SJCRH30 (cell line): ENCODE measurements around the gene PARD6B. TPM values are rescaled to one million over a fixed set of nuclear protein-coding genes. Genes with fewer than 3 reads are reported as not detected.
"Not testable (repeated sequence)": the region's sequence is repeated elsewhere in the genome, so short reads cannot be mapped to it uniquely, and the experiment has no call there.

Experiments
- DNase-seq, 2 experiments: peaks; one replicate each; pipeline ENCODE4 v3.0.0-alpha.2; 2015 to 2020
- H3K27ac ChIP-seq: fragments of 250-450 bp; sonication (Bioruptor Pico); 2 replicates; pipeline ENCODE4 v1.5.1; 2020; ENCODE audit warnings: mild to moderate bottlenecking, moderate library complexity
- H3K27me3 ChIP-seq: fragments of 250-450 bp; sonication (Bioruptor Pico); 2 replicates; pipeline ENCODE4 v1.5.1; 2020; ENCODE audit warnings: mild to moderate bottlenecking, moderate library complexity
- H3K36me3 ChIP-seq: fragments of 250-450 bp; sonication (Bioruptor Pico); 2 replicates; pipeline ENCODE4 v1.5.1; 2020; ENCODE audit warnings: mild to moderate bottlenecking, moderate library complexity
- H3K4me1 ChIP-seq: fragments of 250-450 bp; sonication (Bioruptor Pico); 2 replicates; pipeline ENCODE4 v1.5.1; 2020; ENCODE audit warnings: mild to moderate bottlenecking, moderate library complexity
- H3K4me3 ChIP-seq: fragments of 250-450 bp; sonication (Bioruptor Pico); 2 replicates; pipeline ENCODE4 v1.5.1; 2020; ENCODE audit warnings: mild to moderate bottlenecking, moderate library complexity
- H3K9me3 ChIP-seq: fragments of 250-450 bp; sonication (Bioruptor Pico); replicated peaks from 2 replicates; pipeline ENCODE4 v1.5.1; 2020; ENCODE audit warnings: mild to moderate bottlenecking, moderate library complexity
- total RNA-seq: library from RNA; depleted of rRNA; stranded (reverse); fragments of >200 nt; shearing (Covaris generic); gene quantifications from 2 replicates; pipeline ENCODE4 v1.2.3, GENCODE V29; 2014

PARD6B gene
- total RNA-seq, 1 experiment from 2014 or later, result 2.8 TPM

DNA sequence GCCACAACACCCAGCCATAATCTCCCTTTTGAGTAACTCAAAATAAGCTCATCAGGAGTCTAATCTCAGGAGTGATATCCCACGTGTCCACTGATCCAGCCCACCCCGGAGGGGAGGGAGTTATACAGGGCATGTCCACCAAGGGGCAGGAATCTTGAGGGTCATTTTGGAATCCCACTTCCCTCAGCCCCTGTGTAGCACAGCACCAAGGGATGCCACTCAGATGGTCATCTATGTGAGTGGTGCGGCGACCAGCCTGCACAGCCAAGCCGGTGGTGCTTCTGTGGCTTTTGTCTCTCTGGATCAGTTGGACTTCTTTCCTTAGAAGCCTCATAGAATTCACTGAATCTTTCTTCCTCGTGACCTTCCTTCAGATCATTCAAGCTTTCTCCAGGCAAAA, 52.5 kb downstream of the PARD6B start:
- Histone ChIP-seq H3K27ac (no peak overlapping the region), H3K9me3 (no peaks in the 10 kb centered on the region), H3K4me3 (no peak overlapping the region), H3K27me3 (no peaks in the 10 kb centered on the region), H3K36me3 (no peaks in the 10 kb centered on the region), H3K4me1 (peaks cover 8% of the 10 kb centered on the region)
- no peak for DNase-seq

DNA sequence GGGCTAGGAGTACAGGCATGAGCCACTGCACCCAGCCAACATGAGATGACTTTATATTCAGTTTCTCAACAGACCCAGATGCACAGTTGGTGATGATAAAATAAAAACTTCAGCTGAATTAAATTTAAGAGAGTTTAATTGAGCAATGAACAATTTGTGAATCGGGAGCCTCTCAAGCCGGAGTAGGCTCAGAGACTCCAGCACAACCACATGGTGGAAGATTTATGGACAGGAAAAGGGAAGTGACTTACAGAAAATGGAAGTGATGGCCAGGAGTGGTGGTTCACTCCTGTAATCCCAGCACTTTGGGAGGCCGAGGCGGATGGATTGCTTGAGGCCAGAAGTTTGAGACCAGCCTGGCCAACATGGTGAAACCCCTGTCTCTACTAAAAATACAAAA, 53.1 kb downstream of the PARD6B start:
- no peak overlapping the region for H3K4me3 ChIP-seq
- H3K27me3 ChIP-seq, result no peaks in the 10 kb centered on the region
- no peak overlapping the region for H3K27ac ChIP-seq
- no peaks in the 10 kb centered on the region for H3K36me3 ChIP-seq
- H3K4me1 ChIP-seq, result peaks cover 8% of the 10 kb centered on the region
- no peaks in the 10 kb centered on the region for H3K9me3 ChIP-seq
- DNase-seq, result no peak

DNA sequence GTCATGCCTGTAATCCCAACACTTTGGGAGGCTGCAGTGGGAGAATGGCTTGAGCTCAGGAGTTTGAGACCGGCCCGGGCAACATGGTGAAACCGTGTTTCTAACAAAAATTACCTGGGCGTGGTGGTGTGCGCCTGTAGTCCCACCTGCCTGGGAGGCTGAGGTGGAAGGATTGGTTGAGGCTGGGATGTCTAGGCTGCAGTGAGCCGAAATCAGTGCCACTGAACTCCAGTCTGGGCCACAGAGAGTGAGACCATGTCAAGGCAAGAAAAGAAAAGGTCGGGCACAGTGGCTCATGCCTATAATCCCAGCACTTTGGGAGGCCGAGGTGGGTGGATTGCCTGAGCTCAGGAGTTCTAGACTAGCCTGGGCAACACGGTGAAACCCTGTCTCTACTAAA, 55.3 kb downstream of the PARD6B start:
- Histone ChIP-seq H3K27ac (no peak overlapping the region), H3K27me3 (no peaks in the 10 kb centered on the region), H3K36me3 (no peaks in the 10 kb centered on the region), H3K4me1 (peaks cover 18% of the 10 kb centered on the region), H3K9me3 (no peaks in the 10 kb centered on the region), H3K4me3 (no peak overlapping the region)
- no peak for DNase-seq

DNA sequence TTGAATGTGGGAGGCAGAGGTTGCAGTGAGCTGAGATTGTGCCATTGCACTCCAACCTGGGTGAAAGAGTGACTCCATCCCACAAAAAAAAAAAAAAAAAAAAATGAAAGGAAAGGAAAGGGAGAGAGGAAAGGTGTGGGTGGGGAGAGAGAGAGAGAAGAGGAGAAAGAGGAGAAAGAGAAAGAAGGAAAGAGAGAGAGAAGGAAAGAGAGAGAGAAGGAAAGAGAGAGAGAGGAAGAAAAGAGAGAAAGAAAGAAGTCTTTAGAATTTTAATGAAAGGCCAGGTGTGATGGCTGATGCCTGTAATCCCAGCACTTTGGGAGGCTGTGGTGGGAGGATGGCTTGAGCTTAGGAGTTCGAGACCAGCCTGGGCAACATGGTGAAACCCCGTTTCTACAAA, 55.8 kb downstream of the PARD6B start:
- Histone ChIP-seq H3K27me3 (no peaks in the 10 kb centered on the region), H3K4me3 (no peak overlapping the region), H3K9me3 (no peaks in the 10 kb centered on the region), H3K36me3 (no peaks in the 10 kb centered on the region), H3K4me1 (peaks cover 18% of the 10 kb centered on the region), H3K27ac (no peak overlapping the region)
- no peak for DNase-seq

DNA sequence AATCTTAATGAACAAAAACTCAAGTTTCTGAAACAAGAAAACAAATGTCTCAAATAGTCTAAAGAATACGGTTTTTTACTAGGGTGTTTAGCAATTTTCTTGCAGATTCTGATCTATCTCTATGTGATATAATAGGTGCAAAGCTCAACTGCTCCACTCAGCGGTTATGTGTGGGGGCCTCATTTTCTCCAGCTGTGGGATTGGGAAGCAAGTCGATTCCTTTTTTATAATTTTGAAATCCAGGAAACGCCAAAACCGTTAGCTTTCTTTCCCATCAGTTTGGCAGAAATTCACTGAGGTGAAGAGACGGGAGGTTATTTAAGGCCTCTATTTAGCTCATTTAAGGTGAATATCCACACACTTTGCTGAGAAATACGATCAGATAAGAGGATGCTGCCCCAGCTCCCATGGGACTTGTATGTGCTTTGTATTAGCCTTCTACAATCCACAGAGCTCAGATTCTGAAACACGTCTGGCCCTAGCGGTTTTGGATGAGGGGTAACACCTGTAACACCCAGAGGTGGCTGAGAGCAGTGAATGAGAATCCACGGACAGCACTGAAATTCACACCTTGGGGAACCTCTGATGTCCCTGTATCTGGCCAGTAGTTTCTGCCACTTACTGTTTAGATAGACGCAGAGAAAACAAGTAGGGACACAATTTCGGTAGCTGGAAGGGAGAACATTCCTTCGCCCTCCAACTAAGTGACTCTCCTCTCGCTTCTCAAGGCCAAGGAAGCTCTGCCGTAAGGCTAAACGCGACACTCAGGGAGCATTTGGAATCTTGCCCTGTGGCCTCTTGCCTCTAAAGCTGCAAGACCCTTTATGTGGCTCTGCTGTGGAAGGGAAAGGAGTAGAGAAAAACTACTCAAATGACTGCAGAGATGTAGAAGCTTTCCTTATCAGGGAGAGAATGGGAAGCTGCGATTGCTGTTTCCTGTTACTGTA, 56.9 kb downstream of the PARD6B start:
- peak; percentile 74 to 81 for DNase-seq
- Histone ChIP-seq H3K9me3 (no peaks in the 10 kb centered on the region), H3K4me1 (peaks cover 28% of the 10 kb centered on the region), H3K36me3 (no peaks in the 10 kb centered on the region), H3K27me3 (no peaks in the 10 kb centered on the region), H3K4me3 (peak overlapping the region; percentile 15), H3K27ac (no peak overlapping the region)

DNA sequence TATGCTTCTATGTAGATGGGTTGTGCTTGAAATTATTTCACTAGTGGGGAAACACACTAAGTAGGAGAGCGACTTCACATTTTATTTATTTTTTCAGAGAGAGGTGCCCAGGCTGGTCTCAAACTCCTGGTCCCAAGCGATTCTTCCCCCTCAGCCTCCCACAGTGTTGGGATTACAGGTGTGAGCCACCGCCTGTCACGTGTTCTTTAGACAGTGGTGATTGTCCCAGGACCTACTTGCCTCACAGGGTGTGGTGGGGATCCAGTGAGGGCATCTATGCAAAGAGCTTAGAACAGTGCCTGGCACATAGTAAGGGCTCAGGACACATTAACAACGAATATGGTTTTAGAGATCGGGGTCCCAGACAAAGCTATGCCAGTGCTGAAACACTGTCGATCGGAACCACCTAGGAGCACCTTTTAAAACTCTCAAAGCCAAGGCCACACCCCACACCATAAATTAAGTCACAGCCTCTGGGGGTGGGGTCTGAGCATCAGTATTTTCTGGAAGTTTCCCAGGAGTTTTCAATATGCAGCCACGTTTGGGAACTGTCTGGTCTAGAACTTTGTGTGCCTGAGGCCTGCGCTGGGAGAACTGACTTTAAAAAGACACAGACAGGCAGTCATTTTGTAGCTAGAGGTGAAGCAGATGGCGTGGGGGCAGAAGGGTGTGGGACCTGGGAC, 58.7 kb downstream of the PARD6B start:
- Histone ChIP-seq H3K27ac (peak overlapping the region; percentile 78), H3K9me3 (no peaks in the 10 kb centered on the region), H3K4me3 (peak overlapping the region; percentile 37; the same call in 1 of the 2 replicates), H3K4me1 (peaks cover 28% of the 10 kb centered on the region), H3K36me3 (no peaks in the 10 kb centered on the region), H3K27me3 (no peaks in the 10 kb centered on the region)
- no peak for DNase-seq

DNA sequence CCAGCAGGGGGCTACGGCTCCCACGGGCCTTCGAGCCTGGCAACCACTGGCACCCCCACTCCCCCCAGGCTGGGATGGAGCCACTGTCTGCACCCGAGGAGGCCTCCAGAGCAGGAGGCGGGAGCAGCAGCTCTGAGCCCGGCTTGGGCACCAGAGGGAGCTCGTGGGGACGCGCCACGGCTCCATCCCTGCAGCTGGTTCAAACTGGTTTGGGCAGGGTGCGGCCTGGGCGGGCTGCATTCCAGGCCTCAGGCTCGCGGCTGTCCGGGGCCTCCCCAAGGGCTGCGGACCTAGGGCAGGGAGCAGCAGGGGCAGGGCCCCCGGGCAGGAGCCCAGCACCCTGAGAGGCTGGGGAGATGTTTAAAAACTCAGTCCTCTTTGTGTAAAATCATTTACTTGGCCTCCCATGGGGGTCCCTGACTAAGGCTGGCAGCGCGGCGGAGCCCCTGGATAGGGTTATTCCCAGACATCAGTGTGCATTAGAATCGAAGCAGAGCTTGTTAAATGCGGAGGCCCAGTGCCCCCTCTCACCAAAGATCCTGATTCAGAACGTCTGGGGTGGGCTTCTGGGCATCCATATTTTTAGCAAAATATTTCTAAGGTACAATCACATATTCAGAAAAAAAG, 59.4 kb downstream of the PARD6B start:
- Histone ChIP-seq H3K36me3 (no peaks in the 10 kb centered on the region), H3K27me3 (no peaks in the 10 kb centered on the region), H3K9me3 (no peaks in the 10 kb centered on the region), H3K4me1 (peaks cover 30% of the 10 kb centered on the region), H3K27ac (peak overlapping the region; percentile 78), H3K4me3 (peak overlapping the region; percentile 37)
- DNase-seq, result peak; percentile 97 to 98

DNA sequence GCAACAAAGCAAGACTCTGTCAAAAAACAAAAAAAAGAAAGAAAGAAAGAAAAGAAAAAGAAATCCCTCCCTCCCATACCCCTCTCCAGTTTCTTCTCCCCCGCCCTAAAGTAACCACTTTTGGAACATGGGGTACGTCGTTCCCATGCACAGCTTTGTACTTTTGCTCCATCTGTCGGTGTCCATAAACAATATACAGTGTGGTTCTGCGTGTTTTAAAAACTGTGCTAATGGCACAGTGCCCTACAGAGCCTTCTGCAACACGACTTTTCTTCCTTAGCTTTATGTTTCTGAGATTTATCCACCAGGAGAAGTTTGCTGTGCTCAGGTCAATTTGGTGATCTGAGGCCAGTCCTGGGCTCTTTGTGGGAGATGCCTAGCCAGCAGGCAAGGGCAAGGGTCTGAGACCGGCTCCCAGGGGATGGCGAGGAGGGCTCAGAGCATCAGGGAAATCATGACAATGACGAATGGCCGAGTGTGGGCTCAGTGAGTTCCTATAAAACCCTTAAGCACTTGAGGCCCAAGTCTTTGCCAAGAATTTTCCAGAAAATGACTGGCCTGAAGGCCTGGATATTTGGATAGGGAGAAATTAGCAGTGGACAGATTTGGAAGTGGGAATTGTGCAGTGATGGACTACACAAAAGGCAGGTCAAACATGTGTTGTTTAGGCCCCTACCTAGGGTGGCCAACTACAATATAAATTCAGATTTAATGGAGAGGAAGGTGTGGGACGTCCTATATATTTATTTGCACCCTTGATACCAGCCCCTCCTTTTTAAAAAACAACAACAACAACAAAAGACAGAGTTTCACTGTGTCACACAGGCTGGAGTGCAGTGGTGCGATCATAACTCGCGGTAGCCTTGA, 61.6 kb downstream of the PARD6B start:
- Histone ChIP-seq H3K4me3 (peak overlapping the region; percentile 14; the same call in 1 of the 2 replicates), H3K9me3 (no peaks in the 10 kb centered on the region), H3K27me3 (no peaks in the 10 kb centered on the region), H3K4me1 (peaks cover 30% of the 10 kb centered on the region), H3K27ac (peak overlapping the region; percentile 9), H3K36me3 (no peaks in the 10 kb centered on the region)
- peak; percentile 55 to 77 for DNase-seq

DNA sequence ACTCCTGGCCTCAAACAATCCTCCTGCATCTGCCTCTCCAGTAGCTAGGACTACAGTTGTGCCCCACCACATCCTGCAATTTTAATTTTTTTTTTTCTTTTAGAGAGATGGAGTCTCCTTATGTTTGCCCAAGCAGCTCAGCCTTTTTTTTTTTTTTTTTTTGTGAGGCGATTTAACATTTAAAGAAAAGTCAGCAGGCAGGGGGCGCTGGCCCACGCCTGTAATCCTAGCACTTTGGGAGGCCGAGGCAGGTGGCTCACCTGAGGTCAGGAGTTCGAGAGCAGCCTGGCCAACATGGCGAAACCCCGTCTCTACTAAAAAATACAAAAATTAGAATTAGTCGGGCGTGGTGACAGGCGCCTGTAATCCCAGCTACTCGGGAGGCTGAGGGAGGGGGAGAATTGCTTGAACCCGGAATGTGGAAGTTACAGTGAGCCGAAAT, 62.2 kb downstream of the PARD6B start:
- H3K4me3 ChIP-seq, H3K27me3 ChIP-seq, H3K9me3 ChIP-seq, H3K27ac ChIP-seq, H3K36me3 ChIP-seq: not testable (repeated sequence)
- DNase-seq, result peak in 1 of 2 experiments; percentile 55
- H3K4me1 ChIP-seq, result peaks cover 24% of the 10 kb centered on the region

DNA sequence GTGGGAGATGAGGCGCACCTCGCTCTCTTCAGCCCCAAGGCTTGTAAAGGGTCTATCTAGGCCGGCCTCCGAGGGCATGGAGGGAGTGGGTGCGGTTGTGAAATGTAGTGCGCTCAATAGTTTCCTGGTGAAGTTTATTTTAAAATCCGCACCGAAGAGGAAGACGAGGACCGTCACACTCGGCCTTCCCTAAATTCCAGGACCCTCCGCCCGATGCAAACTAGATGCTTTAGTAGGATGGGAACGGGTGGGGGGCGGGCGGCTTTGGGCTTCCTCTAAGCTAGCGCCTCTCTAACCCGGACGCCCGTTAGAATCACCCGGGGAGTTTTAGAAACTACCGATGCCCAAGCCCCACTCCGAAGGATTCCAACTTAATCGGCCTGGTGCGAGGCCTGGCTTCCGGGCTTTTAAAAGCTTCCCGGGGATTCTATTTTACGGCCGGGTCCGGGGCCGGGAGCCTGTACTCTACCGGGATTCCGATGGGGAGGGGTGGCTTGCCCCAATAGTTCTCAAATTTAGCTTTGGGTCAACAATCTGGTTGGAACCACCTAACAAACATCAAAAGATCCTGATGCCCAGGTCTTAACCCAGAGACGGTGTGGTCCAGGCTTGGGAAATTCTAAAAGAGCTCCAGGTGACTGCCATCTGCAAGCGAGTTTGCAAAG, 62.9 kb downstream of the PARD6B start:
- DNase-seq, result peak in 1 of 2 experiments; percentile 45
- Histone ChIP-seq H3K9me3 (no peaks in the 10 kb centered on the region), H3K4me3 (peak overlapping the region; percentile 82), H3K27me3 (no peaks in the 10 kb centered on the region; the same call in 1 of the 2 replicates), H3K27ac (no peak overlapping the region), H3K36me3 (no peaks in the 10 kb centered on the region), H3K4me1 (peaks cover 23% of the 10 kb centered on the region)

DNA sequence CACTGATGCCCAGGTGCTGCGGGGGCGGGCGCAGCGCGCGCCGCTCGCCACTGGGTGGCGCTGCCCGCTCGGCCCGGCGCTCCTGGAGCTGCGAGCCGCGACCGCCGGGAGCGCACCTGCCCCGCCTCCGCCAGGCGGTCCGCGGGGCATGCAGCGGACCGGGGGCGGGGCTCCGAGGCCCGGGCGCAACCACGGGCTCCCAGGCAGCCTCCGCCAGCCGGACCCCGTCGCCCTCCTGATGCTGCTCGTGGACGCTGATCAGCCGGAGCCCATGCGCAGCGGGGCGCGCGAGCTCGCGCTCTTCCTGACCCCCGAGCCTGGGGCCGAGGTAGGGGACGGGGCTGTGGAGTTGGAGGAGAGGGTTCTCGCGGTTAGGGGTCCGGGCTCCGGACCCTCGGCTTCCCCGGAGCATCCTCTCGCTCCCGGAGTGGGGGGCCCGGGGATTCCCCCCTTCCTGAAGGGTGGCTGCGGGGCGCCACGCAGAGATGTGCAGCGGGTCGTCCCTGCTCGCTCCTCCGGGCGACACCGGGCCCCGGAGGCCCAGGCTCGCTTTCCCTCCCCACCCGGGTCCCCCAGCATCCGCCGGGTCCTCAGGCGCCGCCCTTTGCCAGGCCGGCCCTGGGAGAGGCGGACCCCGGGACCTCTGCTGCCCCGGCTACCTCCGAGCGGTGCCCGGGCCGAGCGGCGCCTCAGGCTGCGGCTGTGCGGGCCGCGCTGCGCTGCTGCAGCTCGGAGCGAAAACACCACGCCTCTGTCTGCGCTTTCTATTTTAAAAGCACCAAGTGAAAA, 63.7 kb downstream of the PARD6B start, which contains the start of gene BCAS4:
Gene BCAS4, plus strand, starts transcription at position 216 of the 789 bp plus-strand sequence. Its CDS starts 23 bp downstream, at position 239.
- Histone ChIP-seq H3K27me3 (no peaks in the 10 kb centered on the region; the same call in 1 of the 2 replicates), H3K27ac (no peak within 1 kb of the TSS), H3K9me3 (no peaks in the 10 kb centered on the region), H3K36me3 (no peaks in the 10 kb centered on the region), H3K4me1 (peaks cover 22% of the 10 kb centered on the region), H3K4me3 (peak within 1 kb of the TSS; percentile 82)
- DNase-seq, result peak; percentile 77 to 89

DNA sequence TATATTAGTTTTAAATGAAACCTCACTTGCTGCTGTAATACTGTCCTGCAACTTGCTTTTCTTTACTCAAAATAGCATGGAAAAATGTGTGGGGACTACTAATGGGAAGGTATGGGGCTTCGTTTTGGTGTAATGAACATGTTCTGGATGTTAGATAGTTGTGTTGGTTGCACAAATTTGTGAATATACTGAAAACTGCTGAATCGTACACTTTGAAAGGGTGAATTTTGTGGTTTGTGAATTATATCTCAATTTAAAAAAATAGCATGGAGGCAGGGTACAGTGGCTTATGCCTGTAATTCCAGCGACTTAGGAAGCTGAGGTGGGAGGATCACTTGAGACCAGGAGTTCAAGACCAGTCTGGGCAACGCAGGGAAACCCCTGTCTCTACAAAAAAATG, 65.8 kb downstream of the PARD6B start:
- H3K27ac ChIP-seq, result no peak overlapping the region
- no peaks in the 10 kb centered on the region for H3K9me3 ChIP-seq
- peaks cover 13% of the 10 kb centered on the region for H3K4me1 ChIP-seq
- no peak for DNase-seq
- H3K27me3 ChIP-seq, result peaks cover 3% of the 10 kb centered on the region
- H3K4me3 ChIP-seq, result no peak overlapping the region
- no peaks in the 10 kb centered on the region for H3K36me3 ChIP-seq

DNA sequence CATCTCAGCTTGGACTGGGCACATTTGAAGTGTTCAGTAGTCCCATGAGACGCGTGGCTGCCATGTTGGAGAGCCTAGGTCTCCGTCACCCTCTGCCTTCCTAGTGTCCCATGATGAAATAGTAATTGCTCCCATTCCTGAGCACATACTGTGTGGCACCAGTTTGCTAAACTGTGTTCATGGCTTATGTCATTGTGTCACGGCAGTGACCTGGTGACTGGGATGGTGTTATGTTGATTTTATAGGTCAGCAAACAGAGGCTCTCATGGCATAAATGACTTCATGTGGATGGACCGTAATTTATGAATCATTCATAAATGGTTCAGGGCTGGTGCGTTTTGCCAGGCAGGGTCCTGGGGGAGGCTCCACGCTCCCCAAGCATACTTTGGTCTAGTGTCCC, 67.3 kb downstream of the PARD6B start:
- no peaks in the 10 kb centered on the region for H3K9me3 ChIP-seq
- no peak overlapping the region for H3K4me3 ChIP-seq
- no peaks in the 10 kb centered on the region for H3K36me3 ChIP-seq
- no peak for DNase-seq
- H3K27ac ChIP-seq, result no peak overlapping the region
- peaks cover 3% of the 10 kb centered on the region; the same call in 1 of the 2 replicates for H3K4me1 ChIP-seq
- peaks cover 3% of the 10 kb centered on the region for H3K27me3 ChIP-seq
